GM19395 (cell line): ENCODE data around the gene ANXA6.

Experiments used
- ATAC-seq: cut with Tn5 transposase; IDR thresholded peaks from one replicate; pipeline ENCODE4 v1.9.1; 2021; ENCODE audit warnings: mild to moderate bottlenecking, moderate library complexity; ENCODE audit not compliant: unreplicated experiment

Gene ANXA6

DNA sequence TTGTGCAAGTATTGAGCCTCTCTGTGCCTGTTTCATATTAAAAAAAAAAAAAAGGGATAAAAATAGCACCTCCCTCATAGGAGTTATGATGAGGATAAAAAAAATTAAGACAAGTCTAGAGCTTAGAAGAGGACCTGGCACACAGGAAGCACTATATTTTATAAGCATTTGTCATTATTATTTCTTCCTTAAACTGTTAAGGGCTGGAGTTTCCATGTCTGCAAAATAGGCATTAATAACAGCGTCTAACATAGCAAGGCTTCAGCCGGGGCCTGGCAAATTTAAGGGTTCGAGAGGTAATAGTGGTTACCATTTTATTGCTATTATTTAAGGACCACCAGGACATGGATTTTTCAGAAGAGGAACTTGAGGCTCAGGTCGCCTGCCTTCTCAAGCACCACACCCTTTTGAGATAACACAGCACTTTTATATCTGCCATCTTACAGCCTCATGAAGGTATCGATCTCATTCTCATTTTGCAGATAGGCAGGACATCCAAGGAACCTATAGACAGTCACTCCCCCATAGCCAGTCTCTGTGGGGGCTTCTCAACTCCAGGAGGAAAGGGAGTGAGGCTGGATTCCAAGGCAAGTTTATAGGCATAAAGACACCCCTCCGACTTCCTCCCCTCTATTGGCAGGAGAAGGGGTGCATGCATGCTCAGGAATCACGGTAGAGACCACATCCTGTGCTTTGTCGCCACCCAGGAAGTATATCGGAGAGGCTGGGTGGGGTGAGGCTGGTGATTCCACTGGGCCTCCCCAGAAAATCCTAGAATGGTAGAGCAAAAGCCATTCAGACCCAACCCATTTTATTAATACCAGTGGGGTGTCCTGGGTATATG lies 2.4 kb downstream of the ANXA6 start:
- peak; percentile 35 for ATAC-seq

- ATAC-seq: no peak
Observed at GRCh38 chr5:151153766-151154272, 3.8 kb downstream of the ANXA6 start.

DNA sequence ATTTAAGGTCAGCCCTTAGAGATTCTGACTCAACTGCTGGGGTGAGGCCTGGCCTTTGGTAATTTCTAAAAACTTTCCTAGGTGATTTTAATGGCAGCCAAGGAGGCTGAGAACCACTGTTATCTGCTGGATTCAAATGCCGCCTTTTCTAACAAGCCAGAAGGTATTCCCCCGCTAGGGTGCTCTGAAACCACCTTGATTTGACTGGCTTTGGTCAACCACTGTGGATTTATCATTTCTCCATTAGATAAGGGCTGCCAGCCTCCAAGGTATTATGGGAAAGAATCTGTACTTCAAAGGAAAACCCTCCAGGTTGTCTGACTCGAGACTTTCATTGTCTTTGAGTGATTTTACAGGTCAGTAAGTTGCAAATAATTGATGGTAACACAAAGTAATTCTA lies 4.3 kb downstream of the ANXA6 start:
- no peak for ATAC-seq

DNA sequence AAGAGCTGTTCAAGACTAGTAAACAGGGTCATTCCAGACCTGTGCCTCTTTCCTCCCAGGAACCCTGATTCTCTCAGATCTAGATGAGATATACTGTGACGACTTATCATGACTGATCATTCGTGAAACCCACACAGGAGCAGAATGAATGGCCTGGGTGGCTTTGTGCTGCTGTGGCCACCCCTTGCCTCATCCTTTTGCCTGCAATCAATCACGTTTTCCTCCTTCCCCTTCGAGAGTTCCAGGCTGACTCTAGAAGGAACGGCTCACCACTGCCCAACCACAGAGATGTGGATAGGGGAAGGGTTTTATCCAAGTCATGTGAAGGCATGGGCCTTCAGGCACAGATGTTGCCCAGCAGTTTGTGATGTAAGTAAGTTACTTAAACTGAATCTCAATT lies 5.8 kb downstream of the ANXA6 start:
- peak; percentile 32 for ATAC-seq

GRCh38 chr5:151151263-151151660 lies 6.3 kb downstream of the ANXA6 start:
- no peak for ATAC-seq

- ATAC-seq: peak; percentile 62
Observed at GRCh38 chr5:151150471-151151262, 6.9 kb downstream of the ANXA6 start.

GRCh38 chr5:151148583-151148982 lies 9.0 kb downstream of the ANXA6 start:
- ATAC-seq: no peak

DNA sequence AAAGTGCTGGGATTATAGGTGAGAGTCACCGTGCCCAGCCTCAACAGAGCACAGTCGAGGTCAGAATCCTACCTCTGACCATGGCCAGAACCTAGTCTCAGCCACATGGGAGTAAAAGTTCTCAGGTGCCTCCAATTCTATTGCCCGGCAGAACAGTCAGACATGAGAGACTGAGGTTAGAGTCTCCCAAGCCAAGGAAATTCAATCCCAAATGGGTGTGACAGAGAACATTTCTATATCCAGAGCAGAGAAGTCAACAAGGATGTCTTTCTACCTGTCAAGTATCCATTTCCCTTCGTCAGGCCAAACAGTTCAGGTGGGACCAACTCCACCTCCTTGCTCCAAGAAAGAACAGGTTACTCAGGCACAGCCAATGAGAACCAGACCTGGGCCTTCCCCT lies 10.5 kb downstream of the ANXA6 start:
- no peak for ATAC-seq

GRCh38 chr5:151146061-151146460 lies 11.5 kb downstream of the ANXA6 start:
- no peak for ATAC-seq

- no peak for ATAC-seq
Observed at GRCh38 chr5:151144922-151145321, 12.7 kb downstream of the ANXA6 start.

DNA sequence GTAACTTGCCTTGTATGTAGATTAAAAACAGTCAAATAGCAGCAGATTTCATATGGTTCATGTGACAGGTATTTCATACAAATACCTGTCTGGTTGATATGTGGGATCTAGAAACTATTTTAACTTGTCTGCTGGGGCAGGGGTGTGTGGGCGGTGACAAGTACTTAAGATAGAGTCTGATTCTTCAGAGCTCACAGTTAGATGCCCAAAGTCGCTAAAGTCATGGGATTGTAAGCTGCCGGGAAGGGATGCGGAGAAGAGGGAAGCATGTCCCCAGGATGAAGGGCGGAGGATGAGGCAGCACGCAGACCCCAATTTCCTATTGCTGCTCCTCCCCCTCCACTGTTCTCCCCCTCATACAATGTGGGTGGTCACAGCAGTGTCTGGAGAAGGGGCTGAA lies 13.3 kb downstream of the ANXA6 start:
- no peak for ATAC-seq

DNA sequence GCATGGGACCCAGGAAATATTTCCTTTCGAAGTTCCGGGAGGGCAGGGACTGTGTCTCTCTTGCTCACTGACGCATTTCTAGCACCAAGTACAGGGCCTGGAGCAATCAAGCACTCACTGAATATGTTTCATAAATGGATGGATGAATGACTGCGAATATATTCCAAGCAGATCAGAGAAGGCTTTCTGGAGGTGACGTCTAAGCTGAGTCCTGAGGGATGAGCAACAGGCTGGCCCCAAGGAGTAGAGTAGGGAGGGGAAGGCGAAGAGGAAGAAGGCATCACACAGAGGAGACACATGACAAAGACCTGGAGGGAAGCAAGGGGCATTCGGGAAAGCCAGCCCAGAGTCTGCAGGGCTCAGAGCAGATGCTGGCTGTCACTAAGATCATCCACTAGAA lies 13.9 kb downstream of the ANXA6 start:
- no peak for ATAC-seq

GRCh38 chr5:151142933-151143332 lies 14.6 kb downstream of the ANXA6 start:
- no peak for ATAC-seq

DNA sequence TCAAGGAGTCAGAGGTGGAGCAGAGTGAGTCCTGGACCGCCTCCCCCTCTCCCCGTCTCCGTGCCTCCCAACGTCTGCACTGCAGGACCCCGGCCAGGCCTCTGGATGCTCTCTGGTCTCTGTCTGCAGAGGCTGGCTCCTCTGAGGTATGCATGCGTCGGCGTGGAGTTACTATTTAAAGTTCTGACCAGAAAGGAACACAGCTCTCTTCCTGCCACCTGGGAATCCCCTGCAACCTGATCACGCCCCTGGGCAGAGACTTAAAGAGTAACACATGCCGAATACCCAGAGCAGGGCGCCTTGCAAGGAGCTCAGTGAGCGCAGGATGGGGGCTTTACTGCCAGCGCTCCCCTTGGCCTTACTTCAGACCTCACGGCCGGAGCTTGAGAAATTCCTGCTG lies 16.0 kb downstream of the ANXA6 start:
- peak; percentile 93 for ATAC-seq

- ATAC-seq: no peak
Observed at GRCh38 chr5:151140686-151141459, 16.7 kb downstream of the ANXA6 start.

DNA sequence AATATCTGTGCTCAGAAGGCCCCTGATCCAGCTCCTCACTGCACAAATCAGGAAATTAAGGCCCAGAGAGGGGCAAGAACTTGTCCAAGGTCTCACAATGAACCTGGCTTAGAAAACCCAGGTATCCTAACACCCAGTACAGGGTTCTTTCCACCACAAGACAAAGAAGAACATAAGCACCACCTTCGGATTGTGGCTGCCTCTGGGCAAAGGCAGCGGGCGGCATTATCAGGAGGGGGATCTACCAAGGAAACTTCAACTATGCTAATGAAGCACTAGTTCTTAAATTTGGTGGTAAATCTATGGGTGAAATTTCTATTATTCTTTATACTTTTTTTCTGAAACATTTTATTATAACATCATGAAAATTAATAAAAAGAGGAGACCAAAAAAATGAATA lies 17.9 kb downstream of the ANXA6 start:
- ATAC-seq: no peak

GRCh38 chr5:151139015-151139414 lies 18.6 kb downstream of the ANXA6 start:
- no peak for ATAC-seq

DNA sequence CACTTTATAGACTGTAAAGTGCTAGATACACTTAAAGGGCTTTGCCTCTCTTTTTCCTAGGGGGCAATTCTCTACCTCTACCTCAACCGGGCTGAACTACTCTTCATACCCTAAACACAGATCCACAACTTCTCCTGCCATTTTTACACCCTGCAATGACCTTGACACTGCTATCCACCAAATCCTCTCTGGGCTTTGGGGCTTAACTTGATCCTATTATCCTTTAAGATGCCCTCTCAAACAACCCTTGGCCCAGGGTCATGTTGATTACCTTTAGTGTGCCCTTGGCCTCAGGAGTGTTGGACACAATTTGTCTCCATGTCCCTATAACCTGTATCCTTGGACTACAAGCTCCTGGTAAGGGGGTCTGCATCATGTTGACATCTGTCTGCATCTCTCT lies 19.5 kb downstream of the ANXA6 start:
- no peak for ATAC-seq

GRCh38 chr5:151137067-151137825 lies 20.3 kb downstream of the ANXA6 start:
- ATAC-seq: no peak

DNA sequence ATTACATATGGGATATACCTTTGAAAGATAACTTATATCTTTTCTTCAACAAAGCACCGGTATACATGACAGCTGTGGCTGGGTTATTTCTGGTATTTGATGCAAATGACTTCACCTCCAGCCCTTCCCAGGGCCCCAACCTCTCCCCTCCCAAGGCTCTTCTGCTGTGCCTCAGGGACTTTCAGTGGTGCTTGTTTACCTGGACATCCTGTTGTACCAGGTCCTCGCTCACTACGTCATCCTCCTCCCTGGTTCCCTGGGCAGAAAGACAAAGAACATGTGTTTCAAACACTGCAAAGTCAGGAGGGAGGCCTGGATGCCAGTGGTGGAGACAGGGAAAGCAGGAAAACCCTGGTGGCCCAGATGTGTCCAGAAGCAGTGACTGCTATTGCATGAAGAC lies 23.4 kb downstream of the ANXA6 start:
- peak; percentile 83 for ATAC-seq
